ENCODE results near the gene FBXO7.

GRCh38 chr22:32528316-32528715, 53.7 kb downstream of the FBXO7 start:
- TF ChIP-seq CTCF (conservative IDR thresholded peaks at IDR 0.05; ENCODE audit: low read depth, low read length) (no peak), POLR2A (IDR thresholded peaks at IDR 0.05; ENCODE audit: low read depth, low read length) (no peak), SMC3 (IDR thresholded peaks at IDR 0.05; ENCODE audit: low read depth, low read length) (no peak), USF2 (IDR thresholded peaks at IDR 0.05; ENCODE audit: low read depth, low read length) (no peak), MXI1 (IDR thresholded peaks at IDR 0.05; ENCODE audit: borderline replicate concordance, low read depth, low read length) (no peak), ELK1 (IDR thresholded peaks at IDR 0.05; ENCODE audit: borderline replicate concordance, low read depth, low read length) (no peak), RCOR1 (IDR thresholded peaks at IDR 0.05; ENCODE audit: insufficient replicate concordance, low read length) (no peak), RAD21 (IDR thresholded peaks at IDR 0.05; ENCODE audit: low read length) (no peak), CEBPB (IDR thresholded peaks at IDR 0.05; ENCODE audit: low read depth, low read length) (no peak), NFE2L2 (IDR thresholded peaks at IDR 0.05; ENCODE audit: low read depth, low read length) (no peak)
